Measurements from ENCODE around the gene CALML3. TPM values are rescaled to one million over a fixed set of nuclear protein-coding genes. Genes with fewer than 3 reads are reported as not detected.

The CALML3 gene
- total RNA-seq, 1 experiment from 2014 or later: not detected

DNA sequence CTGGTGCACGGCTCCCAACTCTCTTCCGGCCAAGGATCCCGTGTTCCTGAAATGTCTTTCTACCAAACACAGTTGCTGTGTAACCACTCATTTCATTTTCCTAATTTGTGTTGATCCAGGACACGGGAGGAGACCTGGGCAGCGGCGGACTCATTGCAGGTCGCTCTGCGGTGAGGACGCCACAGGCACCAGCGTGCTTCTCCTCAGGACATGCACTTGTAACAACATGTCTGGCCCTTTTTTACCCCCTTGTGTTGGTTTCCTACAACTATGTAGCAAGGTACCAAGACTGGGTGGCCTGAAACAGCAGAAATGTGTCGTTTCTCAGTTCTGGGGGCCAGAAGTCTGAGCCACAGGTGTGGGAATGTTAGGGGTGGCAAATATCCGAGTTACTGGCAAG is 43.6 kb upstream of the CALML3 start:
- Mint-ChIP-seq H3K4me3 (no peak overlapping the region), H3K27me3 (ENCODE audit: low read depth) (peaks cover 3% of the 10 kb centered on the region), H3K27ac (no peak overlapping the region), H3K9me3 (peaks cover 0 to 3% of the 10 kb centered on the region in 2 experiments; a peak in 2 of 5 replicates), H3K36me3 (ENCODE audit: insufficient read depth in 1 of 3, low read depth in 3 of 3) (no peaks in the 10 kb centered on the region), H3K4me1 (peaks cover 8 to 19% of the 10 kb centered on the region in 2 experiments)
- H3T11ph ChIP-seq (ENCODE audit: low read length): no peak overlapping the region
- H4K20me1 ChIP-seq (ENCODE audit: control insufficient read depth, insufficient read depth, insufficient read length): no peaks in the 10 kb centered on the region
- no peak overlapping the region for H2BK20ac ChIP-seq (ENCODE audit: low read depth, low read length, poor library complexity, severe bottlenecking)
- no peak overlapping the region for H3K56ac ChIP-seq (ENCODE audit: insufficient read length, low read depth, low read length)
- no peaks in the 10 kb centered on the region for H3K23me2 ChIP-seq (ENCODE audit: insufficient read length, low read depth, low read length, poor library complexity, severe bottlenecking)
- H2BK5ac ChIP-seq (ENCODE audit: insufficient read length, low read length): no peak overlapping the region
- H3K18ac ChIP-seq (ENCODE audit: insufficient read length, low read depth, low read length): no peak overlapping the region
- H3K9me3 ChIP-seq (ENCODE audit: control insufficient read depth, low read depth, low read length): no peaks in the 10 kb centered on the region
- no peaks in the 10 kb centered on the region for H3K27me3 ChIP-seq (ENCODE audit: insufficient read depth, low read length)
- H2BK12ac ChIP-seq (ENCODE audit: insufficient read length, low read depth, low read length): no peak overlapping the region
- no peaks in the 10 kb centered on the region for H3K79me2 ChIP-seq (ENCODE audit: insufficient read depth, low read length)
- no peak overlapping the region for H3K4me2 ChIP-seq (ENCODE audit: insufficient read depth, insufficient read length, low read length)
- no peaks in the 10 kb centered on the region for H3K79me1 ChIP-seq (ENCODE audit: insufficient read depth, low read depth, low read length, poor library complexity, severe bottlenecking)
- no peak overlapping the region for H3K9ac ChIP-seq (ENCODE audit: extremely low read depth, insufficient read length, low read length)
- H4K8ac ChIP-seq (replicated peaks; ENCODE audit: insufficient read length, low read depth, low read length): no peak overlapping the region
- no peak overlapping the region for H3K27ac ChIP-seq (ENCODE audit: insufficient read length, low read depth, low read length)
- no peak overlapping the region; the same call in 1 of the 2 replicates for H3K14ac ChIP-seq (ENCODE audit: insufficient read depth, low read length)
- no CpG with 5 or more reads among the region's 12 CpGs for WGBS (ENCODE audit: extremely low coverage, insufficient read length, low lambda C conversion rate)
- no peak overlapping the region for H4K91ac ChIP-seq (ENCODE audit: insufficient read length, low read depth, low read length)
- no peak overlapping the region for H3K23ac ChIP-seq (ENCODE audit: insufficient read length, low read depth, low read length)
- H4K5ac ChIP-seq (ENCODE audit: insufficient read length, low read depth, low read length): no peak overlapping the region
- H2AK5ac ChIP-seq (ENCODE audit: insufficient read length, low read length): no peak overlapping the region
- no peak overlapping the region for H2BK15ac ChIP-seq (ENCODE audit: low read depth, low read length)
- H2AFZ ChIP-seq (ENCODE audit: low read length): no peak overlapping the region
- no peak overlapping the region for H2BK120ac ChIP-seq (ENCODE audit: low read depth, low read length, poor library complexity, severe bottlenecking)
- TF ChIP-seq, protein P1, sequence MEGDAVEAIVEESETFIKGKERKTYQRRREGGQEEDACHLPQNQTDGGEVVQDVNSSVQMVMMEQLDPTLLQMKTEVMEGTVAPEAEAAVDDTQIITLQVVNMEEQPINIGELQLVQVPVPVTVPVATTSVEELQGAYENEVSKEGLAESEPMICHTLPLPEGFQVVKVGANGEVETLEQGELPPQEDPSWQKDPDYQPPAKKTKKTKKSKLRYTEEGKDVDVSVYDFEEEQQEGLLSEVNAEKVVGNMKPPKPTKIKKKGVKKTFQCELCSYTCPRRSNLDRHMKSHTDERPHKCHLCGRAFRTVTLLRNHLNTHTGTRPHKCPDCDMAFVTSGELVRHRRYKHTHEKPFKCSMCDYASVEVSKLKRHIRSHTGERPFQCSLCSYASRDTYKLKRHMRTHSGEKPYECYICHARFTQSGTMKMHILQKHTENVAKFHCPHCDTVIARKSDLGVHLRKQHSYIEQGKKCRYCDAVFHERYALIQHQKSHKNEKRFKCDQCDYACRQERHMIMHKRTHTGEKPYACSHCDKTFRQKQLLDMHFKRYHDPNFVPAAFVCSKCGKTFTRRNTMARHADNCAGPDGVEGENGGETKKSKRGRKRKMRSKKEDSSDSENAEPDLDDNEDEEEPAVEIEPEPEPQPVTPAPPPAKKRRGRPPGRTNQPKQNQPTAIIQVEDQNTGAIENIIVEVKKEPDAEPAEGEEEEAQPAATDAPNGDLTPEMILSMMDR (conservative IDR thresholded peaks at IDR 0.05): no peak
- DNase-seq: no peak
- no peak overlapping the region for H3K4ac ChIP-seq (ENCODE audit: low read depth, low read length)
- H3K4me1 ChIP-seq (ENCODE audit: insufficient read depth, low read length): peaks cover 10% of the 10 kb centered on the region; the same call in 1 of the 2 replicates

Measured in H9 (cell line).